HG02884 (cell line): ENCODE measurements around the gene RAPGEFL1.
"Not testable (repeated sequence)": the region's sequence is repeated elsewhere in the genome, so short reads cannot be mapped to it uniquely, and the experiment has no call there.

ENCODE experiments used
- ATAC-seq: cut with Tn5 transposase; IDR thresholded peaks from one replicate; pipeline ENCODE4 v1.9.1; 2021; ENCODE audit warnings: mild to moderate bottlenecking, moderate library complexity; ENCODE audit not compliant: unreplicated experiment

RAPGEFL1 gene

DNA sequence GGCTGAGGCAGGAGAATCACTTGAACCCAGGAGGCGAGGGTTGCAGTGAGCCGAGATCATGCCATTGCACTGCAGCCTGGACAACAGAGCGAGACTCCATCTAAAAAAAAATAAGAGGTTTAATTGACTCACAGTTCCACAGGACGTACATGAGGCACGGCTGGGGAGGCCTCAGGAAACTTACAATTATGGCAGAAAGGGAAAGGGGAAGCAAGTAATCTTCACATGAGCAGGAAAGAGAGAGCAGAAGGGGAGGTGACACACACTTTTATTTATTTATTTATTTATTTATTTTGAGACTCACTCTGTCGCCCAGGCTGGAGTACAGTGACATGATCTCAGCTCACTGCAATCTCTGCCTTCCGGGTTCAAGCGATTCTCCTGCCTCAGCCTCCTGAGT, 28.9 kb downstream of the RAPGEFL1 start:
- ATAC-seq, result not testable (repeated sequence)

DNA sequence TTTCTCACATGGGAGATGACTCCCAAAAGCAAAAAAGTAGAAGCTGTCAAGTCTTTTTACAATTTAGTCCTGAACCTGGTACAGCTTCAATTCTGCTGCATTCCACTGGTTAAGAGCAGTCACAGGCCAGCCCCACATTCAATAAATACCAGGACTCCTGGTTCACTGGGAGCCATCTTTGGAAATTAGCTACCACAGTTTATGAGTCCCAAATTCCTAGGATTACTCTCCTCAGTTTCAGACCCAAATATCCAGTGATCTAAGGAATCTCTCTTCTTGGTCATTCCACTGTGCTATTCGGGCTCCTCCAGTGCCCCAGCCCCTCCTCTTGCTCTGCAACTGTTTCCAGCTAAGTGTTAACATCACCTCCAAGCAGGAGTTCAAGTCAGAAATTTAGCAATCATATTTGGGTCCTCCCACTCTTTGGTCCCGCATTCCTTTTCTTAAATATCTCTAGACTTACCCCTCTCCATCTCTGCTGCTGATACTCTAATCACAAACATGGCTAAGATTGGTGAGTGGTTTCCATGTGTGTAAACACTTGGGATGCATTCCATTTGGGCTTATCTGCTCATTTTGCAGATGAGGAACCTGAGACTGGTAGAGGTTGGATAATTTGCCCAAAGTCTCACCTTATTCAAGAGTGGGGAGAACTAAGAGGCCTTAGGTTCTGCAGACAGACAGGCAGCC, 32.3 kb downstream of the RAPGEFL1 start:
- no peak for ATAC-seq

DNA sequence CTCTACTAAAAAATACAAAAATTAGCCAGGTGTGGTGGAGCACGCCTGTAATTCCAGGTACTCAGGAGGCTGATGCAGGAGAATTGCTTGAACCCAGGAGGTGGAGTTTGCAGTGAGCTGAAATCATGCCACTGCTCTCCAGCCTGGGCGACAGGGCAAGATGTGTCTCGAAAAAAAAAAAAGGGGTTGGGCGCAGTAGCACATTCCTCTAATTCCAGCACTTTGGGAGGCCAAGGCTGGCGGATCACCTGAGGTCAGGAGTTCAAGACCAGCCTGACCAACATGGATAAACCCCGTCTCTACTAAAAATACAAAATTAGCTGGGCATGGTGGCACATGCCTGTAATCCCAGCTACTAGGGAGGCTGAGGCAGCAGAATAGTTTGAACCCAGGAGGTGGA, 36.6 kb downstream of the RAPGEFL1 start:
- ATAC-seq, result not testable (repeated sequence)

DNA sequence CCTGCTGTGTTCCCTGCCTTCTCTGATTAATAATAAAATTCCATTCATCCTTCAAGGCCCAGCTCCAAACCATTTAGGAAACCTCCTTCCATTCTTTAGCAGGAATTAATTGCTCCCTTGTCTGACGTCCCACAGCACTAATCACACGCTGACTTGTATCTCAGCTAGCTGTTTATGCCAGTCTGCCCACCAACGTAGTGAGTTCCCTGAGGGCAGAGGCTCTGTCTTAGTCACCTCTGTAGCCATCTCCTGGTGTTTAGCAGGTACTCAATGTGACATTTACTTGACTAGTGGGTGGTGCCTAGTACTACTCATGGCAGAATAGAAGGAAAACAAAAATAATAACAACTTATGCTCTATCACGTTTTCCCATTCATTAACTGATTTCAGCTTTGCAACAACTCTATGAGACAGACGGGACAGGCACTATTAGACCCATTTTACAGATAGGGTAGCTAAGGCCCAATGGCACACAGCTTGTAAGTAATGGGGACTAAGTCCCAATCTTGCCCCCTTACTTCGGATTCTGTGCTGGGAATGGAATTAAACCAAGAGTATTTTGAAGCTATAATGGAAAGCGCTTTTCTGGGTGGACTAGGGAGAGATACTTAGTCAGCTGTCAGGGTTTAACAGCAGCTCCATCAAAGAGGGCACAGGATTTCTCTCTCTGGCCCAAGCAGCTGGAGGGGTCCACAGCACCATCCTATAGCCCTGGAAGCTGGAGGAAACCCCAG, 40.9 kb downstream of the RAPGEFL1 start:
- ATAC-seq, result no peak

DNA sequence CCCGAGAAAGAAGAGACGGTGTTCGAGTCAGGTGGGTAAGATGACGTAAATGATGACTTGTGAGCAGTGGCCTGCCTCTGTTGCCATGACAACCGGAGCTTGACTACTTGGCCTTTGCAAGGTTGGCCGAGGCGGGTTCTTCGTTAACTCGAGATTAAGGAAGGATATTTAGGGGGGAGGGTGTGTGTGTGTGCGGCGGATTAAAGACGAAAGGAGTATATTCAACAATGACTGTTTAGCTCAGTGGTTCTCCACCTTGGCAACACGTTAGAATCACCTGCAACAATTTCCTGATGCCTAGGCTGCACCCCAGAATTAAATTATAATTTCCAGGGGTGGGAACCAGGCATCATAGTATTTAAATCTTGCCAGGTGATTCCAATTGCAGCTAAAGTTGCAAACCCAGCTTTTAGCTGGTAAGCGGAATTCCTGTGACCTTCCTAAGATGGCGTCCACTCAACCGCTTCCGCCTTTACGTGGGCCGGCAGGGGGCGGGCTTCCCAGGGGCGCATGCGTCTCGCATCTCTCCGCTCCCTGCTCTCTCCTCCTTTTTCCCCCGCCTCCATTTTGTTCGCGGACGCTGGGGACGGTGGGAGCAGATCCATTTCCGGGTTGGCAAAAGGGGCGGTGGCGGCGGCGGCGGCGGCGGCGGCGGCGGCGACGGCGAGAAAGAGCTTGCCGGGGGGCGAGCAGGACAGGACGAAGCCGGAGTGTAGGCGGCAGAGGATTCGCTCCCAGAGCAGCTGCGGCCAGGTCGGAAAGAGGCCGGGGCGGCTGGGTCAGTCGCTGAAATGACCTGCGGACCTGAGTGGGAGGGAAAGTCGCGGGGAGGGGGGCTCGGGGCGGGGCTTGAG, 41.7 kb downstream of the RAPGEFL1 start, which contains the start of gene WIPF2:
TSS of gene WIPF2 (plus strand) at position 565 of the 854 bp plus-strand sequence. CDS start 37,156 bp downstream, outside the sequence.
- peak; percentile 52 for ATAC-seq

DNA sequence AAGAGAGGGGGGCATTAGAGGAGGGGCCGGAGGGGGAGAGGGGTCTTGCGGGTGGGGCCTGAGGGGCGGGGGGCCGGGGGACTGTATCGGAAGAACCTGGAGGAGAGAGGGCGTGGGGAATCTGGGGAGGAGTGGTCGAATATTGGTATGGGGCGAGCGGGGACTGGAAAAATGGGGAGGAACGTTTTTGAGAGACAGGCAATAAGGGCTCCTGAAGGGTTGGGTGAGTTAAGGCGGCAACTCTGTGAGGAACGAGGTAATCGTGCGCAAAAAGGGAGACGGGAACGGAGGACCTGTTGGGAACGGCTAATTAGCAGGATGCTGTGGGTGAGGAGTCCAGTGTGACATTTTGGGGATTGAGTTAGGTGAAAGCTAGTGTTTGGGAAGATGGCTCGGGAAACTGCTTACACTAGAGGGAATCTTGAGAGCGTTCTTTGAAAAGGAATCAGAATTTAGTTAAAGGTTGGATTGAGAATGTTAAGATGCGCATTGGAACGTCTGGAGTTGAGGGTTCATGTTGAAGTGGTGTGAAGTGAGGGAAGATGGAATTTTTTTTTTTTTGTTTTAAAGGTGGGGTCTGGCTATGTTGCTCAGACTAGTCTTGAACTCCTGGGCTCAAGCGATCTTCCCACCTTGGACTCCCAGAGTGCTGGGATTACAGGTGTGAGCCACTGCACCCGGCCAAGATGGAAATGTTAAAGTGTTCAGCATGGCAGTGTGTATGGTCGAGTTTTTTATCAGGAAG, 42.5 kb downstream of the RAPGEFL1 start:
- ATAC-seq, result no peak

DNA sequence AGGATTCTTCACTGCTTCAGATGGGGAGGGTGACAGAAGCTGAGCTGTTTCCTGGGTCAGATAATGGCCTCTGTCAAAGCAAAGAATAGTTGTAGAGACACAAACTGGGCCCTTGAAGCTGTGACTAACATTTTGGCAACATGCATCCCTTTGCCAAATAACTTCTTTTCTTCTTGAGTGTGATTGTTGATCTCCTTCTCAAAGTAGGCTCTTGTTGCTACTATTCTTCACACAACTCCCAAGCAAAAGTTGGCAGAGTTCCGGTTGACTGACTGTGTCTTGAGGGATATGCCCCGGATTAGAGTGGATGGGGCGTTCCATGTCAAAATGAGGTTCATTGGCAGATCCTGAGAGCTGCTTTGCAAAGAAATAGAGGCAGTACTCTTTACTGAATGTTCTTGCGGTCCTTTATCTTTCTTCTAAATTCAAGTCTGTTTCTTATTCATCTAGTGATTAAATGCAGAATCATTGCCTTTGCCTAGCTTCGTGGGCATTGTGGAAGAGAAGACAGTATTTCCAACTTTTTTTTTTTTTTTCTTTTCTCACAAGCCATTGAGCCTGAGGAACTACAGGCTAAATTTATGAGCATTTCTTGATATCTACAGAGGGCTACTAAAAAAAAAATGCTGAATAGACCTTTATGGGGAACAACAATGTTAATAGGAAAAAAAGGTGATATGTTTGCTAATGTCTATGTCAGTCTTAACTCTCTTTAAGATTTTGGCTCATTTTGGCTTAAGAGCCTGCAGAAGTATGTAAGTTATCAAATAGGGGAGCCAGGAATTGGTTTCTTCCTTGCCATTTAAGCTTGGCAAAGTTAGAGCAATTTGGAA, 47.7 kb downstream of the RAPGEFL1 start:
- ATAC-seq, result no peak

DNA sequence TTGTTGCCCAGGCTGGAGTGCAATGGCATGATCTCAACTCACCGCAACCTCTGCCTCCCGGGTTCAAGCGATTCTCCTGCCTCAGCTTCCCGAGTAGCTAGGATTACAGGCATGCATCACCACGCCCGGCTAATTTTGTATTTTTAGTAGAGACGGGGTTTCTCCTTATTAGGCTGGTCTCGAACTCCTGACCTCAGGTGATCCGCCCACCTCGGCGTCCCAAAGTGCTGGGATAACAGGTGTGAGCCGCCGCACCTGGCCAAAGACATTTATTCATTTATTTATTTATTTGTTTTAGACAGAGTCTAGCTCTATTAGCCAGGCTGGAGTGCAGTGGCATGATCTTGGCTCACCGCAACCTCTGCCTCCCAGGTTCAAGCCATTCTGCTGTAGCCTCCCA, 51.9 kb downstream of the RAPGEFL1 start:
- not testable (repeated sequence) for ATAC-seq

DNA sequence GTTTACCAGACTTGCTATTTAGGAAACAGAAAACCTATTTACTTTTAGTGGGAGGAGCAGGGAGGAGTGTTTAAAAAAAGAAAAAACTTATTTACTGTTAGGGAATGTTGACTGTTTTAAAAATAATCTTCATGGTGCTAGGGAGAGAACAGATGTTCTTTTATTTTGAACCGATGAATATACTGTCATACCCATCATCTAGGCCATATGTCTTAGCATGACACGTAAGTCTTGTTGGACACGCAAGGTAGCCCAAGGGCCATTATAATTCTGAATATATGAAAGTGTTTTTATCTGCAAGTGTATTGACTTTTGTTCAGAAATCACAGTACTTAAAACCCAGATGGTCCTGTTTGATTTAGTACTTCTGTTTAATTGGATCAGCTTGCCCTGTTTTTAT, 53.4 kb downstream of the RAPGEFL1 start:
- no peak for ATAC-seq

DNA sequence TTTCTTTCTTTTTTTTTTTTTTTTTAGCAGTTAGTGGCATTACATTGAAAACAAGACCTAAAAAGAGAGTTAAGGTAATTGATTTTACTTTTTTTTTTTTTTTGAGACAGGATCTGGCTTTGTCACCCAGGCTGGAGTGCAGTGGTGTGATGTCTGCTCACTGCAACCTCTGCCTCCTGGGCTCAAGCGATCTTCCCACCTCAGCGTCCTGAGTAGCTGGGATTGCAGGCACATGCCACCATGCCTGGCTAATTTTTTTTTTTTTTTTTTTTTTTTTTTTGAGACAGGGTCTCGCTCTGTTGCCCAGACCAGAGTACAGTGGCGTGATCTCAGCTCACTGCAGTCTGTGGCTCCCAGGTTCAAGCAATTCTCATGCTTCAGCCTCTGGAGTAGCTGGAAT, 54.7 kb downstream of the RAPGEFL1 start:
- ATAC-seq, result not testable (repeated sequence)

DNA sequence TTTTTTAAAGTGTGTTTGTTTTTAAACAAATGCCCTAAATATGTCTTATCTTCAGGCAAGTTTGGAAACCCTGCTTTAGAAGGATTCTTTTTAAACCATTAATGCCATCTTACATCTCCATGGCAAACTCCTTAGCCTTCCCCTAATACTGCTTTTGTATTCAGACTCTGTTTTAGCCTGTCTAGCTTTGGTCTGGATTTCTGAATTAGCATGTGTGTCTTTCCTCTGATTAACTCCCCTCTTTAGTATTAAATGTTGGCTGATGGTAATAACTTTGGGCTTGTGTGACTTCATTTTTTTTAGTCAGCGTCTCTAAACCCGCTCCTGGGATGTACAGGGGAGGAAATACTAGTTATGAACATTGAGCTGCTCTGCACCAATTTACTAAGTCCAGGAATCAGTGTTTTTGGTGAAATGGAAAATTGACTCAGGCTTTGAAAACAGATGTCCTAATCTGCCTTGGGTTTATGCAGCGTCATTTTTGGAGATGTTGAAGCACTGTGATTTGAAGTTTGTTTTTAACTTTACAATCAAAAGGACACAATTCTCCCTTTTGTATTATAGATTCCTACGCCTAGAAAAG, 64.1 kb downstream of the RAPGEFL1 start:
- ATAC-seq, result no peak

DNA sequence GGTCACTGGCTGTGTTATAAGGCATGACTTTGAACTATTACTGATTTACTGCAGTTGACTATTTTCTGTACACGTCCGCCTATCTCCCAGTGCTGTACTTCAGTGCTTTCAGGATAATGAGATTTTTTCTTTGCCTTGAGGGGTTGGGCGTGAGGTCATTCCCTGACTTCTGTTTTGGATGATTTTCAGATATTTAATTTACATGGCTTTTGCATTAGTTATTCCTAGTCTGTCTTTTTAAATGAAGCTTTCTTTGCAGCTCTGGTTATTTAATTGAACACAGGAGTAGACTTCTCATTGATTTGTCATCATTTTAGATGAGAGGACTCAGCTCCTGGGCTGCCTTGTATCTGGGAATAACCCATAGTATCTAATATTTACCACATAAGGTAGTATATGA, 65.5 kb downstream of the RAPGEFL1 start:
- no peak for ATAC-seq

DNA sequence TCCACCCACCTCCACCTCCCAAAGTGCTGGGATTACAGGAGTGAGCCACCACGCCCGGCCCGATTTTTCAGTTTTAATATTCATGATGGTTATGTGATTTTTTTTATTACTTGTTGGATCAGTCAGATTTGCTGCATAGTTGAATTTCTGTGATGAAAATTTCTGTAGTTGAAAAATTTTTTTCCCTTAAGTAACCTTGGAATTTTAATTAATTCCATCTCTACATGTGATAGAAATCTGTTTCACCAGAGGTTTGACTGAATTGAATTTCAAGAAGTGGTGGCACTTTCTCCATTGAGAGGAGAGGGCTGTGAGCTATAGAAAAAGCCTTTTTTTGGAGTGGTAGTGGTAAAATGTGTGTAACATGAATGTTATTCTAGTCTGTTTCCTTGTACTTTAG, 66.5 kb downstream of the RAPGEFL1 start:
- no peak for ATAC-seq

DNA sequence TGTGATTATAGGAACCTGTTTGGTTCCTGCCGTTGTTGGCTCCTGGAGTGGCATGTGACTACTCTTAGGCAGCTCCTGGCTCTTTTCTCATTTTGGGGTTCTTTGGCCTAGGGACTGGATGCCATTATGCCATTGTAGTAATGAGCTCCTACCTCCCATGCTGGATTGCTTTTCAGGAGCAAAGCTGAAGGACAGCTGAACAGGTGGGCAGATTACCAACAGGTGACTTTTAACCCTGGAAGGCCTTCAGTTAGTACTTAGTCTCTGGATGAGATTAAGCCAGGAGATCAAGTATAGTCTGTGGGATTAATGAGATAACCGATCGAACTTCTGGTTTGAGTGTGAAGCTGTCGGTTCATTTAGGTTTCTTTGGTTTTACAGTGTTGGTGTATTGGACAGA, 67.0 kb downstream of the RAPGEFL1 start:
- no peak for ATAC-seq
